Measurements from ENCODE around the gene MPP4. TPM values are rescaled to one million over a fixed set of nuclear protein-coding genes. Genes with fewer than 3 reads are reported as not detected.

The MPP4 gene
- total RNA-seq, 1 experiment from 2014 or later: not detected

DNA sequence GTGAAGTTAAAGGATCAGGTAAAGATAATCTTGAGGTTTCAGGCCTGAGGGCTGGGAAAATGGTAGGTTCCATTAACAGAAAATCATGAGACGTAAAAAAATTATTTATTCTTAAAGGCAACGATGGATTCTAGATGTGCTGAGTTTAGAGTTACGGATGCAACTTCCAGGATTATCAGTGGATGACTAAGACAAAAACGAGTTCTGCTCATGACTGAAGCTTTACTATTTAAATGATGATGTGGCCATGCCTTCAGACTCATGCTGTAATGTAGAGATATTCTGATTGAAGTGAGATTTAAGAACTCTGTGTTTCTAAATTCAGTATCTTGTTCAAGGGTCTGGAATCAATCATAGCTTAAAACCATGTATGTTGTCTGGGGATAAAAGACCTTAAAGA is 60.1 kb downstream of the MPP4 start:
- H3K4me1 ChIP-seq (ENCODE audit: insufficient read depth, low read length): no peaks in the 10 kb centered on the region

More for the DNA sequence above, 60.1 kb downstream of the MPP4 start:
- no peak overlapping the region for H3K27ac Mint-ChIP-seq
- Histone ChIP-seq H3K27ac (ENCODE audit: insufficient read length, low read depth, low read length) (no peak overlapping the region), H3K79me2 (ENCODE audit: insufficient read depth, low read length) (no peaks in the 10 kb centered on the region), H2BK5ac (ENCODE audit: insufficient read length, low read length) (no peak overlapping the region), H3K27me3 (ENCODE audit: insufficient read depth, low read length) (no peaks in the 10 kb centered on the region), H3K23ac (ENCODE audit: insufficient read length, low read depth, low read length) (no peak overlapping the region), H2BK120ac (ENCODE audit: low read depth, low read length, poor library complexity, severe bottlenecking) (no peak overlapping the region), H3T11ph (ENCODE audit: low read length) (no peak overlapping the region), H4K20me1 (ENCODE audit: control insufficient read depth, insufficient read depth, insufficient read length) (no peaks in the 10 kb centered on the region), H2BK12ac (ENCODE audit: insufficient read length, low read depth, low read length) (no peak overlapping the region), H2AK5ac (ENCODE audit: insufficient read length, low read length) (no peak overlapping the region), H3K18ac (ENCODE audit: insufficient read length, low read depth, low read length) (no peak overlapping the region), H2BK20ac (ENCODE audit: low read depth, low read length, poor library complexity, severe bottlenecking) (no peak overlapping the region), H2BK15ac (ENCODE audit: low read depth, low read length) (no peak overlapping the region), H3K4me2 (ENCODE audit: insufficient read depth, insufficient read length, low read length) (no peak overlapping the region), H3K23me2 (ENCODE audit: insufficient read length, low read depth, low read length, poor library complexity, severe bottlenecking) (no peaks in the 10 kb centered on the region), H4K5ac (ENCODE audit: insufficient read length, low read depth, low read length) (no peak overlapping the region), H3K9me3 (ENCODE audit: control insufficient read depth, low read depth, low read length) (no peaks in the 10 kb centered on the region), H3K4ac (ENCODE audit: low read depth, low read length) (no peak overlapping the region), H3K79me1 (ENCODE audit: insufficient read depth, low read depth, low read length, poor library complexity, severe bottlenecking) (no peaks in the 10 kb centered on the region), H3K14ac (ENCODE audit: insufficient read depth, low read length) (no peak overlapping the region), H3K56ac (ENCODE audit: insufficient read length, low read depth, low read length) (no peak overlapping the region), H2AFZ (ENCODE audit: low read length) (no peak overlapping the region), H4K91ac (ENCODE audit: insufficient read length, low read depth, low read length) (no peak overlapping the region), H4K8ac (replicated peaks; ENCODE audit: insufficient read length, low read depth, low read length) (no peak overlapping the region), H3K9ac (ENCODE audit: extremely low read depth, insufficient read length, low read length) (no peak overlapping the region)
- peaks cover 9 to 51% (median 43%) of the 10 kb centered on the region in 3 experiments; a peak in 6 of 7 replicates for H3K36me3 Mint-ChIP-seq (ENCODE audit: insufficient read depth in 1 of 3, low read depth in 3 of 3)
- no peak overlapping the region for H3K4me3 Mint-ChIP-seq
- TF ChIP-seq, protein P1, sequence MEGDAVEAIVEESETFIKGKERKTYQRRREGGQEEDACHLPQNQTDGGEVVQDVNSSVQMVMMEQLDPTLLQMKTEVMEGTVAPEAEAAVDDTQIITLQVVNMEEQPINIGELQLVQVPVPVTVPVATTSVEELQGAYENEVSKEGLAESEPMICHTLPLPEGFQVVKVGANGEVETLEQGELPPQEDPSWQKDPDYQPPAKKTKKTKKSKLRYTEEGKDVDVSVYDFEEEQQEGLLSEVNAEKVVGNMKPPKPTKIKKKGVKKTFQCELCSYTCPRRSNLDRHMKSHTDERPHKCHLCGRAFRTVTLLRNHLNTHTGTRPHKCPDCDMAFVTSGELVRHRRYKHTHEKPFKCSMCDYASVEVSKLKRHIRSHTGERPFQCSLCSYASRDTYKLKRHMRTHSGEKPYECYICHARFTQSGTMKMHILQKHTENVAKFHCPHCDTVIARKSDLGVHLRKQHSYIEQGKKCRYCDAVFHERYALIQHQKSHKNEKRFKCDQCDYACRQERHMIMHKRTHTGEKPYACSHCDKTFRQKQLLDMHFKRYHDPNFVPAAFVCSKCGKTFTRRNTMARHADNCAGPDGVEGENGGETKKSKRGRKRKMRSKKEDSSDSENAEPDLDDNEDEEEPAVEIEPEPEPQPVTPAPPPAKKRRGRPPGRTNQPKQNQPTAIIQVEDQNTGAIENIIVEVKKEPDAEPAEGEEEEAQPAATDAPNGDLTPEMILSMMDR (conservative IDR thresholded peaks at IDR 0.05): no peak
- no CpG with 5 or more reads among the region's 4 CpGs for WGBS (ENCODE audit: extremely low coverage, insufficient read length, low lambda C conversion rate)
- DNase-seq: no peak
- no peaks in the 10 kb centered on the region for H3K27me3 Mint-ChIP-seq (ENCODE audit: low read depth)
- H3K9me3 Mint-ChIP-seq: no peaks in the 10 kb centered on the region
- H3K4me1 Mint-ChIP-seq: peaks cover 6 to 7% of the 10 kb centered on the region in 2 experiments
